ENCODE measurements around the gene SLC1A7. TPM values are rescaled to one million over a fixed set of nuclear protein-coding genes. Genes with fewer than 3 reads are reported as not detected.

The SLC1A7 gene
- polyA plus RNA-seq, 2 of the 4 experiments (the other 2 are of a cell fraction), result 0.04 to 0.12 TPM

DNA sequence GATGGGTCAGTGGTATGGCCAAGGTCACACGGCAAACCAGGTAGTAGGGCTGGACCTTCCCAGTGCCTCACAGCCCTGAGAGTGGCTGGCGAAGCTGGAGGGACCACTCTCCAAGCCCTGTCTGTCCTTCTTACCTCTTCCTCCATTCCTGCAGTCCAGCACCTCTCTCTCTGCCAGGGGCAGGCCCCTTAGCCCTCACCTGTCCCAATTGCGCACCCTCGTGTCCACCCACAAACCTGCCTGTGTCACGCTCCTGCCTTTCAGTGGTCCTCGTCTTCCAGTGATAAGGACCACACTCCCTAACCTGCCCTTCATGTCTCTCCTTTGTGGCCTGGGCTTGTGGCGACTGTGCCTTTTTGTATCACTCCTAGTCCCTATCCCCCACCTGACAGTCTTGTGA lies 77.0 kb downstream of the SLC1A7 start:
- ChIA-PET CTCF (interaction anchor here (1.1 to 1.8 kb wide), 2 partner anchors 10 to 115 kb away, joined by 4 read pairs; no protein-coding TSS in a partner anchor), POLR2A (no interaction called here)
- no peak for DNase-seq (ENCODE audit: low read depth in 1 of 2, low spot score in 1 of 2)
- FAIRE-seq, result no peak
- ATAC-seq, result no peak
- H3K9me3 ChIP-seq, result no peaks in the 10 kb centered on the region
- TF ChIP-seq EHMT2 (IDR thresholded peaks at IDR 0.05; ENCODE audit: low read depth) (no peak), RCOR1 (IDR thresholded peaks at IDR 0.05; ENCODE audit: low read depth, low read length) (no peak), GATA3 (IDR thresholded peaks at IDR 0.05; ENCODE audit: borderline replicate concordance) (no peak), HOXB13 (CRISPR knock-in tag; IDR thresholded peaks at IDR 0.05; ENCODE audit: low read depth) (no peak), PHF8 (IDR thresholded peaks at IDR 0.05; ENCODE audit: borderline replicate concordance, low read depth) (no peak), ZSCAN20 (CRISPR knock-in tag; IDR thresholded peaks at IDR 0.05) (no peak), CBX2 (IDR thresholded peaks at IDR 0.05; ENCODE audit: borderline replicate concordance, low read depth) (no peak)
- TF ChIP-seq, protein P1, sequence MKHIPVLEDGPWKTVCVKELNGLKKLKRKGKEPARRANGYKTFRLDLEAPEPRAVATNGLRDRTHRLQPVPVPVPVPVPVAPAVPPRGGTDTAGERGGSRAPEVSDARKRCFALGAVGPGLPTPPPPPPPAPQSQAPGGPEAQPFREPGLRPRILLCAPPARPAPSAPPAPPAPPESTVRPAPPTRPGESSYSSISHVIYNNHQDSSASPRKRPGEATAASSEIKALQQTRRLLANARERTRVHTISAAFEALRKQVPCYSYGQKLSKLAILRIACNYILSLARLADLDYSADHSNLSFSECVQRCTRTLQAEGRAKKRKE (CRISPR knock-in tag; IDR thresholded peaks at IDR 0.05; ENCODE audit: low read depth), result no peak
- WGBS (ENCODE audit: missing lambda C conversion rate), result 89% methylated on average over 7 of the region's 7 CpGs
- no peak overlapping the region for H3K4me3 ChIP-seq
- no peak overlapping the region for H3K4me2 ChIP-seq
- H3K4me1 ChIP-seq, result no peaks in the 10 kb centered on the region
- no peak overlapping the region for H3K27ac ChIP-seq

DNA sequence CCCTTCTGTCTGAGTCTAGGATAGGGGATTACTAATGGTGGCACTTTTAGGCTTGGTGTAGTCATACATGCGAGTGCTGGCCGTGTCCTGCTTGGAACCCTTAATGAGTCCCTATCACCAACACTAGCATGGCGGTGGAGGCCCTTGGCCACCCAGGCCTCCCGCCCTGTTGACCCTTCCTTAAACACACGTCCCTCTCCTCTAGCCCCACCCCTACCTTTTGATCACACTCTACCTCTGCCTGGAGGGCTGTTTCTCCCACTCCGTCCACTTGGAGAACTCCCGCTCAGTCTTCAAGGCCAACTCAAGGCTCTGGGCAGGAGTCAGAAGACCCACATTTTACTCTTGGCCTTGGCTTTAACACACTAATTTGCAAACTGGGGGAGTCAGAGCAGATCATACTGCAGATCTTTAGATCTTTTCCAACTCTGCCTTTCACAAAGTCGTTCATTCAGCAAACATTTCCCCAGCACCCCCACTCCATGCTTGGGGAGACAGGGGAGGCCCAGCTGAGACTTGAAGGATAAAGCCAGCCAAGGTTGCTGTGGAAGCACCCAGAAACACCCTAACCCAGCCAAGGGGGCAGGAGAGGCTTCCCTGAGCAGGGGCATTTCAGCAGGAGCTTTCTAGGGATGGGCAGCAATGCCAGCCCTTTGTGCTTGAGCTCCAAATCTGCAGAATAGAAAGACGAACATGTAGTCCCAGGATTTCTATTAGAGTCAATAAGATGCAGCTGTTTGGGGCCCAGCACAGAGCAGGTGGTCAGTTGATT lies 78.5 kb downstream of the SLC1A7 start:
- no peak overlapping the region for H3K4me3 ChIP-seq
- no peak for FAIRE-seq
- ChIA-PET CTCF (interaction anchor here (1.1 kb wide), 1 partner anchor 116 kb away, joined by 4 read pairs; no protein-coding TSS in a partner anchor), POLR2A (no interaction called here)
- no peak for TF ChIP-seq RNF2 (IDR thresholded peaks at IDR 0.05; ENCODE audit: borderline replicate concordance, low read depth)
- no peaks in the 10 kb centered on the region for H3K4me1 ChIP-seq
- H3K9me3 ChIP-seq, result no peaks in the 10 kb centered on the region
- no peak overlapping the region for H3K4me2 ChIP-seq
- no peak for ATAC-seq
- 88% methylated on average over 9 of the region's 9 CpGs for WGBS (ENCODE audit: missing lambda C conversion rate)
- DNase-seq (ENCODE audit: low read depth in 1 of 2, low spot score in 1 of 2), result no peak
- H3K27ac ChIP-seq, result no peak overlapping the region

DNA sequence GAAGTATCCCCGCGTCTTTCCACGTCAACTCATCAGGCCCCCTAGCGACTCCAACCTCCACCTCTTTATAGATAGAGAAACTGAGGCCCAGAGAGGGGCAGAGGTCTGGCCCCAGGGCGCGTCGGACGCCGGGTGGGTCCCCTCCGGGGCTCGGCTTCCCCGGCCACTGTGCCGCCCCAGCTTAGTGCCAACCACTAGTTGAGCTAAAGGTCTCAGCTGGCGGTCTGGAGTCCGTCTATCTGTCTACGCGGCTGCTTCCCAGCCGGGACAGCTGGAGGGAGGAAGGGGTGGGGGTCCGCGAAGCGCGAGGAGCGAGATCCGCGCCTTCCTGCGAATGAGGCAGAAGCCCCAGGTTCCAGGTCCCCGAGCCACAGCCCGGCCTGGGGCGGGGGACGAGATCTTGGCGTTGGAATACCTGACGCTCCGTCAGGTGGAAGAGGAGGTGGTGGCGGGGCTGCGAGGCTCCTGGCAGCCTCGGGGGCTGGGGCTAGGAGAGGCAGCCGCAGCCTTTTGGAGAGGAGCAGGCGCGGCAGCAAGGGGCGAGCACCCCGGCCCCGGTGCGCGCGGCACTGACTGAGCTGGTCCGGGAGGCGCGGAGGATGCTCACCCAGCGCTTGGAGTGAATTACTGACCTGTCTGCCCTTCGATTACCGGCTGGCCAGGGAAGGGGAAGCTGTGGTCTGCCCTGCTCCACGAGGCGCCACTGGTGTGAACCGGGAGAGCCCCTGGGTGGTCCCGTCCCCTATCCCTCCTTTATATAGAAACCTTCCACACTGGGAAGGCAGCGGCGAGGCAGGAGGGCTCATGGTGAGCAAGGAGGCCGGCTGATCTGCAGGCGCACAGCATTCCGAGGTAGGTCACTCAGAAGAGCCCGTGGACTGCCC lies 79.5 kb downstream of the SLC1A7 start:
- Histone ChIP-seq H3K27ac (no peak overlapping the region), H3K9me3 (no peaks in the 10 kb centered on the region), H3K4me1 (no peaks in the 10 kb centered on the region), H3K4me2 (peak overlapping the region; percentile 62; the same call in 1 of the 3 replicates), H3K4me3 (no peak overlapping the region)
- ChIA-PET CTCF (no interaction called here), POLR2A (no interaction called here)
- no peak for ATAC-seq
- WGBS (ENCODE audit: missing lambda C conversion rate), result 83% methylated on average over 27 of the region's 61 CpGs
- DNase-seq (ENCODE audit: low read depth in 1 of 2, low spot score in 1 of 2), result no peak
- no peak for TF ChIP-seq PHF8 (IDR thresholded peaks at IDR 0.05; ENCODE audit: borderline replicate concordance, low read depth)
- no peak for TF ChIP-seq RARB (CRISPR knock-in tag; IDR thresholded peaks at IDR 0.05)
- TF ChIP-seq, protein P2, sequence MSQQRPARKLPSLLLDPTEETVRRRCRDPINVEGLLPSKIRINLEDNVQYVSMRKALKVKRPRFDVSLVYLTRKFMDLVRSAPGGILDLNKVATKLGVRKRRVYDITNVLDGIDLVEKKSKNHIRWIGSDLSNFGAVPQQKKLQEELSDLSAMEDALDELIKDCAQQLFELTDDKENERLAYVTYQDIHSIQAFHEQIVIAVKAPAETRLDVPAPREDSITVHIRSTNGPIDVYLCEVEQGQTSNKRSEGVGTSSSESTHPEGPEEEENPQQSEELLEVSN (IDR thresholded peaks at IDR 0.05; ENCODE audit: borderline replicate concordance, low read depth), result no peak
- TF ChIP-seq, protein P3, sequence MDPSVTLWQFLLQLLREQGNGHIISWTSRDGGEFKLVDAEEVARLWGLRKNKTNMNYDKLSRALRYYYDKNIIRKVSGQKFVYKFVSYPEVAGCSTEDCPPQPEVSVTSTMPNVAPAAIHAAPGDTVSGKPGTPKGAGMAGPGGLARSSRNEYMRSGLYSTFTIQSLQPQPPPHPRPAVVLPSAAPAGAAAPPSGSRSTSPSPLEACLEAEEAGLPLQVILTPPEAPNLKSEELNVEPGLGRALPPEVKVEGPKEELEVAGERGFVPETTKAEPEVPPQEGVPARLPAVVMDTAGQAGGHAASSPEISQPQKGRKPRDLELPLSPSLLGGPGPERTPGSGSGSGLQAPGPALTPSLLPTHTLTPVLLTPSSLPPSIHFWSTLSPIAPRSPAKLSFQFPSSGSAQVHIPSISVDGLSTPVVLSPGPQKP (IDR thresholded peaks at IDR 0.05; ENCODE audit: low read depth, low read length), result no peak
- TF ChIP-seq, protein P4, sequence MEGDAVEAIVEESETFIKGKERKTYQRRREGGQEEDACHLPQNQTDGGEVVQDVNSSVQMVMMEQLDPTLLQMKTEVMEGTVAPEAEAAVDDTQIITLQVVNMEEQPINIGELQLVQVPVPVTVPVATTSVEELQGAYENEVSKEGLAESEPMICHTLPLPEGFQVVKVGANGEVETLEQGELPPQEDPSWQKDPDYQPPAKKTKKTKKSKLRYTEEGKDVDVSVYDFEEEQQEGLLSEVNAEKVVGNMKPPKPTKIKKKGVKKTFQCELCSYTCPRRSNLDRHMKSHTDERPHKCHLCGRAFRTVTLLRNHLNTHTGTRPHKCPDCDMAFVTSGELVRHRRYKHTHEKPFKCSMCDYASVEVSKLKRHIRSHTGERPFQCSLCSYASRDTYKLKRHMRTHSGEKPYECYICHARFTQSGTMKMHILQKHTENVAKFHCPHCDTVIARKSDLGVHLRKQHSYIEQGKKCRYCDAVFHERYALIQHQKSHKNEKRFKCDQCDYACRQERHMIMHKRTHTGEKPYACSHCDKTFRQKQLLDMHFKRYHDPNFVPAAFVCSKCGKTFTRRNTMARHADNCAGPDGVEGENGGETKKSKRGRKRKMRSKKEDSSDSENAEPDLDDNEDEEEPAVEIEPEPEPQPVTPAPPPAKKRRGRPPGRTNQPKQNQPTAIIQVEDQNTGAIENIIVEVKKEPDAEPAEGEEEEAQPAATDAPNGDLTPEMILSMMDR (IDR thresholded peaks at IDR 0.05), result no peak
- TF ChIP-seq SREBF2 (IDR thresholded peaks at IDR 0.05), result no peak
- TF ChIP-seq NFE2L2 (conservative IDR thresholded peaks at IDR 0.05; ENCODE audit: low read length), result no peak
- TF ChIP-seq HOXB5 (CRISPR knock-in tag; IDR thresholded peaks at IDR 0.05), result no peak
- TF ChIP-seq RAD21 (conservative IDR thresholded peaks at IDR 0.05 in 1 of 2, IDR thresholded peaks at IDR 0.05 in 1 of 2), result no peak
- TF ChIP-seq BHLHE40 (IDR thresholded peaks at IDR 0.05; ENCODE audit: low read depth, low read length), result no peak
- TF ChIP-seq ZC3H11A (IDR thresholded peaks at IDR 0.05), result no peak
- TF ChIP-seq FOXS1 (CRISPR knock-in tag; IDR thresholded peaks at IDR 0.05), result no peak
- no peak for TF ChIP-seq SMC3 (IDR thresholded peaks at IDR 0.05)
- TF ChIP-seq RFX5 (IDR thresholded peaks at IDR 0.05), result no peak
- TF ChIP-seq NR3C1 (IDR thresholded peaks at IDR 0.05), result no peak
- TF ChIP-seq, protein P5, sequence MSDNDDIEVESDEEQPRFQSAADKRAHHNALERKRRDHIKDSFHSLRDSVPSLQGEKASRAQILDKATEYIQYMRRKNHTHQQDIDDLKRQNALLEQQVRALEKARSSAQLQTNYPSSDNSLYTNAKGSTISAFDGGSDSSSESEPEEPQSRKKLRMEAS (IDR thresholded peaks at IDR 0.05), result no peak
- FAIRE-seq, result no peak

Data from A549 (cell line).